GM19239 (cell line): ENCODE data around the gene TCEANC.
A peak's percentile ranks its signal among the peaks of the same experiment; 100 is the strongest.
"Not testable (repeated sequence)": the region's sequence is repeated elsewhere in the genome, so short reads cannot be mapped to it uniquely, and the experiment has no call there.

ENCODE experiments used
- DNase-seq: peaks from one replicate; pipeline ENCODE4 v3.0.0; 2011; ENCODE audit warnings: low spot score; ENCODE audit not compliant: insufficient read length
- FAIRE-seq: peaks from 2 replicates; lab custom pipeline; 2011; peaks lifted over from hg19 to GRCh38; lab: Jason Lieb, UNC

The TCEANC gene

GRCh38 chrX:13652287-13652793 lies 601 bp upstream of the TCEANC start:
- FAIRE-seq (peak; percentile 64), DNase-seq (no peak)

DNA sequence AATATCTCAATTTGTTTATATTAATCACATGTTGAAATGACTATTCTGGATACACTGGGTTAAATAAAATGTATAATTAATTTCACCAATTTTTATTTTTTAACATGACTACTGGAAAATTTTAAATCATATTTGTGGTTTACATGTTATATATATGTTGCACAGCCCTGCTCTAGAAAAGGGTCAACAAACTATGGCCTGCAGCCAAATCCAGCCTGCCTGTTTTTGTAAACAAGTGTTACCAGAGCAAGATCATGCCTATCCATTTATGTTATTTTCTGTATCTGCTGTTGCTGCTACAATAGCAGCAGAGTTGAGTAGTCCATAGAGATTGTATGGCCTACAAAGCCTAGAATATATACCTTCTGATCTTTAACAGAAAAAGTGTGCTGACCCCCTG lies 1.2 kb downstream of the TCEANC start:
- no peak for DNase-seq
- FAIRE-seq = peak; percentile 90

GRCh38 chrX:13655674-13656073 lies 2.7 kb downstream of the TCEANC start:
- FAIRE-seq = peak; percentile 4
- DNase-seq = no peak

GRCh38 chrX:13658602-13659001 lies 5.7 kb downstream of the TCEANC start:
- FAIRE-seq (no peak), DNase-seq (no peak)

DNA sequence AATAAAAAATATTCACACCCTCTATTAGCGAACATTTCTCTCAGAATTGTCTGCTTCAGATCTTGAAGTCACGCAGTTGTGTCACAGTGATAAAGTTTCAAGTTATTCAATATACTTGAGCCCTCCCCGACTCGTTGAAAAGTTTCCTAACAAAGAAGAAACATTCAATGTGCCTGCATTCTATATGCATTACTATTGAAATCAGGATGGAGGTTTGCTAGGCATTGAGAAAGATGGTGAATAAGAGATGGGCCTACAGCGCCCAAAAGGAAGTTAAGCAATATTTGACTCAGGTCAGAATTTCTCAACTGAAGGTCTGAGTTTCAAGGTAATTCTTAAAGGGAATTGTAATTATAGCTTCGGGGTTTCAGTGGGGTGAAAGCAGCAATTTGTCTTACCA lies 6.1 kb downstream of the TCEANC start:
- no peak for DNase-seq
- peak; percentile 94 for FAIRE-seq

GRCh38 chrX:13661735-13662288 lies 8.9 kb downstream of the TCEANC start:
- FAIRE-seq (peak; percentile 80), DNase-seq (no peak)

DNA sequence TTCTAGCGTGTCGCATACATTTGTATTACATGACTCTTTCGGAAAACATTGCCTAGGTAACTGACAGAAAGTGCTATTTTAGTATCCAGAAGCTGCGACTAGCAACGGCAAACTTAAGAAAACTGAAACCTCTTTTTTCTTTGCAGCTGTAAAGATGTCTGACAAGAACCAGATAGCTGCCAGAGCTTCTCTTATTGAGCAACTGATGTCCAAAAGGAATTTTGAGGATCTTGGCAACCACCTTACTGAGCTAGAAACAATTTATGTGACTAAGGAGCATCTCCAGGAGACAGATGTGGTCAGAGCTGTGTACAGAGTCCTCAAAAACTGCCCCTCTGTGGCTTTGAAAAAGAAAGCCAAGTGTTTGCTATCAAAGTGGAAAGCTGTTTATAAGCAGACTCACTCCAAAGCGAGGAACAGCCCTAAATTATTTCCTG lies 9.4 kb downstream of the TCEANC start:
- peak; percentile 94 for FAIRE-seq
- no peak for DNase-seq

DNA sequence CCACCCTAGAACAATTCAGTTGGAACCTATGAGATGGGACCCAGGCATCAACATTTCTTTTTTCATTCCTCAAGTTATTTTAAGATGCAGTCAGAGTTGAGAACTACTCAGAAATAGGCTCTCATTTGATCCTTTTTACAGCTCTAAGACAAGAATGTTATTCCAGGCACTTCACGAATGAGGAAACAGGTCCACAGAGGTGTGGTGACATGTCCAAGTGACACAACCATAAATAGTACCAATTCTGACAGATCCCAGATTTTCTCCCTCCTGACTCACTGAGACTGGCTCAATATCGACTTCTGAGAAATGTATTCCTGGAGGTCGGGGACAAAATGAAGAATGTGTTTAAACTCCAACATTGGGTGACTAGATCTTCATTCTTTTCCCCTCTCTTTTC lies 11.1 kb downstream of the TCEANC start:
- FAIRE-seq (no peak), DNase-seq (no peak)

GRCh38 chrX:13666836-13667235 lies 13.9 kb downstream of the TCEANC start:
- FAIRE-seq (no peak), DNase-seq (no peak)

DNA sequence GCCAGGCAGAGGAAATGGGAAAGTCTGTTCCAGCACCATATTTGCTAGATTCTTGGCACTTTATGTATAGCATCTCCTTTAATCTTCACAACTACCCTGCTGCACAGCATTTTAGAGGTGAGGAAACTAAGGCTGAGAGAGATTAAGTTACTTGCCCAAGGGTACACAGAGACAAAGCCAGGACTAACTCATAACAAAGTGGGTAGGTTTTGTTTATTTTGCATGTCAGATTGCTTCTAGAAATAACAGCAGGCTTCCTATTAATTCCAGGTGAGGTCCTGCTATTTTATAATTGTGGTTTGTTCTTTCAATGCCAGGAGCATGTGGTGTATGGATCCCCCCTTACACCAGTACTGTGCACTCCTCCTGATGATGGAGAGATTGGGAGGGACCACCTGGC lies 15.0 kb downstream of the TCEANC start:
- DNase-seq = no peak
- peak; percentile 21 for FAIRE-seq

- peak; percentile 87 for FAIRE-seq
- no peak for DNase-seq
Measured at GRCh38 chrX:13669246-13669737, 16.4 kb downstream of the TCEANC start.

DNA sequence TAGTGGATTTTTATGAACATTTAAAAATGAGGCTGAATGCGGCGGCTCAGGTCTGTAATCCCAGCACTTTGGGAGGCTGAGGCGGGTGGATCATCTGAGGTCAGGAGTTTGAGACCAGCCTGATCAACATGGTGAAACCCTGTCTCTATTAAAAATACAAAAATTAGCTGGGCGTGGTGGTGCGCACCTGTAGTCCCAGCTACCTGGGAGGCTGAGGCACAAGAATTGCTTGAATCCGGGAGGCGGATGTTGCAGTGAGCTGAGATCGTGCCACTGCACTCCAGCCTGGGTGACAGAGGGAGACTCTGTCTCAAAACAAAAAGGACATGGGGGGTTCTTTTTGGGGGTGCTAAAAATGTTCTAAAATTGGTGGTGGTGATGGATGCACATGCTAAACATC lies 16.8 kb downstream of the TCEANC start:
- FAIRE-seq, DNase-seq: not testable (repeated sequence)

GRCh38 chrX:13670197-13670596 lies 17.3 kb downstream of the TCEANC start:
- no peak for DNase-seq
- FAIRE-seq = no peak

- FAIRE-seq = no peak
- DNase-seq = no peak
Measured at GRCh38 chrX:13673016-13673415, 20.1 kb downstream of the TCEANC start.

DNA sequence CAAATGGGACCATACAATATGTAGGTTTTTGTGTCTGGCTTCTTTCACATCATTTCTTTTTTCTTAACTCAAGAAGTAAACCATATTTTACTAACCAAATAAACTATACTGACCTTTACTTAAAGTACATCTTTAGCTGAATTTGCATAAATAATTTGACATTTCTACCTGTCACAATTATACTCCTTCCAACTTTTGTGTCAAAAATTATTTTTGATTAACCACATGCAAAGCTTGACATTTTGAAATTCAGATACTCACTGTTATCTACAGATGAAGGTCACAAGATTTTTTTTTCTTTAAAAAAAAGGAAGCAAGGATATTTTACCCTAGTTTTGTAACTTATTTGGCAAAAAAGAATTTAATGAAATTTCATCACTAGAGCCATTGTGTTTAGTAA lies 23.9 kb downstream of the TCEANC start:
- no peak for DNase-seq
- FAIRE-seq = no peak

DNA sequence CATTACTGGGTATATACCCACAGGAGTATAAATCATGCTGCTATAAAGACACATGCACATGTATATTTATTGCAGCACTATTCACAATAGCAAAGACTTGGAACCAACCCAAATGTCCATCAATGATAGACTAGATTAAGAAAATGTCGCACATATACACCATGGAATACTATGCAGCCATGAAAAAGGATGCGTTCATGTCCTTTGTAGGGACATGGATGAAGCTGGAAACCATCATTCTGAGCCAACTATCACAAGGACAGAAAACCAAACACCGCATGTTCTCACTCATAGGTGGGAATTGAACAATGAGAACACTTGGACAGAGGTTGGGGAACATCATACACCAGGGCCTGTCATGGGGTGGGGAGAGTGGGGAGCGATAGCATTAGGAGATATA lies 26.8 kb downstream of the TCEANC start:
- not testable (repeated sequence) for DNase-seq, FAIRE-seq

- FAIRE-seq = no peak
- DNase-seq = no peak
Measured at GRCh38 chrX:13681595-13681994, 28.7 kb downstream of the TCEANC start.

DNA sequence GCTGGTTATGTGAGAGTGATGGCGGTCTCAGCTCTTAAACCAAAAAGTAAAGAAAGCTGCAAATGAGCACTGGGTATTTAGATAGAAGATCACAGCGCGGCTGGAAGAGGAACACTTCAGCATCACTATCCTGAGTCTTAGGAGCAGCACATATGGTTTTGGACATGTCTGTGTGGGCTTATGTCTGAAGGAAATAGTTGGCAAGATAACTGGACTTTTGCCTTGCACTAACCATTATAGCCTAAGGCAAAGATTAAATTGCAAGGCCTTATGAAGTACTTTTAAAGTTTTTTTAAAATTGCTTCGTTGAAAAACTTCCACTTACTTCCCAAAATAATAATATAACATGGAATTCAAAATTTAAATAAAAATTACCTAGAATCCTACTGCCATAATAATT lies 31.4 kb downstream of the TCEANC start:
- DNase-seq = no peak
- no peak for FAIRE-seq

DNA sequence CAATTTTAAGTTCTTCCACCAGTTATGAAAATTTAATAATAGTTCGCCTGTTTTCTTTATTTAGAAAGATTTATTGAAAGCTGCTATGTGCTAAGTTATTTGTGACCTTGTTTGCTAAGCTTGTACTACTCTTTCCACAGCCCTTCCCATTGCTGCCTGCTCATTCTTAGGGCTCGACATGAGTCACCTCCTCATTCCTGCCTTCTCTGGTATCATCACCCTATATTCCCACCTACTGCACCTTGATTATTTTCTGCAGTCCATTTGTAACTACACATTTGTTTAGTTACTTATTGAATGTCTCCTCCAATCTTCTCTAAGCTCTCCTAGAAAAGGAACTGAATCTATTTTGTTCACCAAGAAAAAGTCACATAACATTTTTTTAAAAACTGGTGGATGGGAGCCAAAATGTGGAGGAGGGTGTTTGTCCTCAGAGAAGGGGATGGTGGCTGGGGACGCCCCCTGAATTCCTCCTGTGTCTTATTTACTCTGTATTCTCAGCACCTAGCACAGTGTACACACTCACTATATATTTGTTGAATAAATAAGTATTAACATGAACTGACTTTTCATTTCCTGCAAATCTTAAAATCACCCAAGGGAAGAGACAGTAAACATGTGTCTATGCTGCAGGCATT lies 32.3 kb downstream of the TCEANC start:
- FAIRE-seq = peak; percentile 81
- no peak for DNase-seq

- DNase-seq = no peak
- peak; percentile 88 for FAIRE-seq
Measured at GRCh38 chrX:13687203-13687602, 34.3 kb downstream of the TCEANC start.

GRCh38 chrX:13688384-13688957 lies 35.5 kb downstream of the TCEANC start:
- DNase-seq (no peak), FAIRE-seq (peak; percentile 8)
